ENCODE results near the gene KRTAP4-8. TPM values are rescaled to one million over a fixed set of nuclear protein-coding genes. Genes with fewer than 3 reads are reported as not detected.
"Not testable (repeated sequence)": the region's sequence is repeated elsewhere in the genome, so short reads cannot be mapped to it uniquely, and the experiment has no call there.

Gene KRTAP4-8
- total RNA-seq (not detected), polyA plus RNA-seq (not detected)

DNA sequence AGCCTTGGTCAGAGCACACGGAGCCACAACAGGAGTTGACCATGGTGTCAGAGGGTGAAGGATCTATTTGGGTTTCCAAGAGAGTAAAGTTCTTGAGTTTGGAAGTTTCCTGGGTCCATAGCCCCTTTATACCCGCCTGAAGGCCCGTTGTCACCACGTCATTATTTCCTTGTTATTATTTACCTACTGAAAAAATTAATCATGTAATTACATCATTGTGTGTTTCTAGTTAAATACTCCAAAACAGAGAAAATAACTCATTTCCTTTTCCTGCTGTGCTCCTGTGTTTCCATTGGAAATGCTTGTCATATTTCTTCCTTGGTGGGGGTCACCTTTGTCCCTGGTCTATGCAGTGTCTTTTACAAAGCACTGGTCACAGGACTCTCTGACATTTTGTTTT lies at the start of gene KRTAP4-8:
Gene KRTAP4-8 (minus strand): TSS at position 101 of the 400 bp plus-strand sequence. CDS start 58 bp downstream, at position 43.
- H3K4me1 ChIP-seq (ENCODE audit: insufficient read depth), result no peaks in the 10 kb centered on the region
- no peak for DNase-seq (ENCODE audit: extremely low spot score)
- WGBS, result 77% methylated on average over 4 of the region's 4 CpGs

DNA sequence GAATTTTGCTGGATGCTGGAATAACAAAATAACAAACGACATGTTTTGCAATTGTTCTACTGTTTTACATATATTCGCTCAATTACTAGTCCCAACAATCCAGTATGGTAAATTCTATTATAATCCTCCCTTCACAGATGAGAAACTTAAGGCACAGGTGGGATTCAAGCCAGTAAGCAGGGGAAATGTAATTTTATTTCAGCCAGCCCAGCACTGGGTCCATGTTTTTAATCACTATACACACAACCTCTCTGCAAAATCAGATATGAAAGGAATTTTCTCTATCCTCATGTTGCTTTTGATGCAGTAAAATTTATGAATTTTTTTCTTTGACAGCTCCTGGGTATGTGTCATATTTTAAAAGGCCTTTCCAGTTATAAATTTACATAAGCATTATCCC lies 47.3 kb upstream of the KRTAP4-8 start:
- H3K4me3 ChIP-seq (ENCODE audit: low read depth, low read length), result no peak overlapping the region
- H3K4me1 ChIP-seq (ENCODE audit: insufficient read depth), result no peaks in the 10 kb centered on the region

More for the DNA sequence above, at the start of gene KRTAP4-8:
- Histone ChIP-seq H3K4me3 (ENCODE audit: low read depth, low read length) (no peak within 1 kb of the TSS), H3K36me3 (ENCODE audit: insufficient read depth) (no peaks in the 10 kb centered on the region), H3K27ac (ENCODE audit: low read depth) (no peak within 1 kb of the TSS)

DNA sequence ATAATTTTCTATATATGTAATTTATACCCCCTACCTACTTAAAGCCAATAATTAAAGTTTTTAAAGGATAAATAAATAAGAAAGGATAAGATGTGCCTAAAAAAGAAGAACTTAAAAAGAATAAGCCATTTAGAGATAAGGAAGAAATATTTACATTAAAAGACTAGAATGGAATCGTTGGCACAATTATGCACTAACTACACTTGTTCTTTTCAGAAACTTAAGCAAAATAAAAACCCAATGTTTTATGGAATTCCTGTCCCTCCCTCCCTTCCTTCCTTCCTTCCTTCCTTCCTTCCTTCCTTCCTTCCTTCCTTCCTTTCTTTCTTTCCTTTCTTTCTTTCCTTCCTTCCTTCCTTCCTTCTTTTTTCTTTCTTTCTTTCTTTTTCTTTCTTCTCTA lies 46.9 kb upstream of the KRTAP4-8 start:
- Histone ChIP-seq H3K4me1 (ENCODE audit: insufficient read depth) (no peaks in the 10 kb centered on the region), H3K36me3 (ENCODE audit: insufficient read depth) (no peaks in the 10 kb centered on the region), H3K27ac (ENCODE audit: low read depth) (no peak overlapping the region), H3K4me3 (ENCODE audit: low read depth, low read length) (no peak overlapping the region)
- WGBS, result 31% methylated on average over 1 of the region's 1 CpG
- DNase-seq (ENCODE audit: extremely low spot score), result no peak

More for the DNA sequence above, 47.3 kb upstream of the KRTAP4-8 start:
- 84% methylated on average over 2 of the region's 2 CpGs for WGBS
- no peak for DNase-seq (ENCODE audit: extremely low spot score)
- Histone ChIP-seq H3K27ac (ENCODE audit: low read depth) (no peak overlapping the region), H3K36me3 (ENCODE audit: insufficient read depth) (no peaks in the 10 kb centered on the region)

- H3K4me1 ChIP-seq (ENCODE audit: insufficient read depth), result no peaks in the 10 kb centered on the region
- no peak for DNase-seq (ENCODE audit: extremely low spot score)
- no peaks in the 10 kb centered on the region for H3K36me3 ChIP-seq (ENCODE audit: insufficient read depth)
- no peak overlapping the region for H3K27ac ChIP-seq (ENCODE audit: low read depth)
- no peak overlapping the region for H3K4me3 ChIP-seq (ENCODE audit: low read depth, low read length)
Observed at GRCh38 chr17:41141361-41141760, 43.4 kb upstream of the KRTAP4-8 start.

- no peak for DNase-seq (ENCODE audit: extremely low spot score)
- Histone ChIP-seq H3K4me1 (ENCODE audit: insufficient read depth) (no peaks in the 10 kb centered on the region), H3K36me3 (ENCODE audit: insufficient read depth) (no peaks in the 10 kb centered on the region), H3K4me3 (ENCODE audit: low read depth, low read length) (no peak within 1 kb of the TSS), H3K27ac (ENCODE audit: low read depth) (no peak within 1 kb of the TSS)
- 86% methylated on average over 6 of the region's 6 CpGs for WGBS
Observed at GRCh38 chr17:41140360-41141131, 42.6 kb upstream of the KRTAP4-8 start, which contains the start of gene KRTAP4-6. Gene KRTAP4-6, minus strand, starts transcription at chr17:41140544. Its CDS starts 57 bp downstream, at chr17:41140487.

DNA sequence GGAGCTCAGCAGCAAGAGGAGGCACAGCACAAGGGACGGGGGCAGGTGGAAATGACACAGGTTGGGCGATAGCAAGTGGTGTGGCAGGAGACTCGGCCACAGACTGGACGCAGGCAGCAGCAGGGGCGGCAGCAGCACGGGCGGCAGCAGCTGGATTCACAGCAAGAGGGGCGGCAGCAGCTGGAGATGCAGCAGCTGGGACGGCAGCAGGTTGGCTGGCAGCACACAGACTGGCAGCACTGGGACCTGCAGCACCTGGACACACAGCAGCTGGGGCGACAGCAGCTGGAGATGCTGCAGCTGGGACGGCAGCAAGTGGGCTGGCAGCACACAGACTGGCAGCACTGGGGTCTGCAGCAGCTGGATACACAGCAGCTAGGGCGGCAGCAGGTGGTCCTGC lies 41.9 kb upstream of the KRTAP4-8 start:
- H3K4me1 ChIP-seq (ENCODE audit: insufficient read depth); H3K27ac ChIP-seq (ENCODE audit: low read depth); H3K36me3 ChIP-seq (ENCODE audit: insufficient read depth); H3K4me3 ChIP-seq (ENCODE audit: low read depth, low read length); DNase-seq (ENCODE audit: extremely low spot score): not testable (repeated sequence)
- WGBS, result 92% methylated on average over 12 of the region's 12 CpGs

GRCh38 chr17:41133880-41134735 lies 36.2 kb upstream of the KRTAP4-8 start:
- Histone ChIP-seq H3K4me1 (ENCODE audit: insufficient read depth) (no peaks in the 10 kb centered on the region), H3K27ac (ENCODE audit: low read depth) (no peak overlapping the region), H3K4me3 (ENCODE audit: low read depth, low read length) (no peak overlapping the region), H3K36me3 (ENCODE audit: insufficient read depth) (no peaks in the 10 kb centered on the region)
- 23% methylated on average over 2 of the region's 2 CpGs for WGBS
- no peak for DNase-seq (ENCODE audit: extremely low spot score)

GRCh38 chr17:41131979-41132378 lies 34.0 kb upstream of the KRTAP4-8 start:
- H3K27ac ChIP-seq (ENCODE audit: low read depth), result no peak overlapping the region
- H3K4me3 ChIP-seq (ENCODE audit: low read depth, low read length), result no peak overlapping the region
- no peaks in the 10 kb centered on the region for H3K36me3 ChIP-seq (ENCODE audit: insufficient read depth)
- H3K4me1 ChIP-seq (ENCODE audit: insufficient read depth), result no peaks in the 10 kb centered on the region
- DNase-seq (ENCODE audit: extremely low spot score), result no peak
- WGBS, result 83% methylated on average over 3 of the region's 3 CpGs

GRCh38 chr17:41127371-41127770 lies 29.4 kb upstream of the KRTAP4-8 start:
- Histone ChIP-seq H3K4me1 (ENCODE audit: insufficient read depth) (no peaks in the 10 kb centered on the region), H3K27ac (ENCODE audit: low read depth) (no peak overlapping the region), H3K4me3 (ENCODE audit: low read depth, low read length) (no peak overlapping the region), H3K36me3 (ENCODE audit: insufficient read depth) (no peaks in the 10 kb centered on the region)
- no peak for DNase-seq (ENCODE audit: extremely low spot score)
- WGBS, result 52% methylated on average over 1 of the region's 1 CpG

DNA sequence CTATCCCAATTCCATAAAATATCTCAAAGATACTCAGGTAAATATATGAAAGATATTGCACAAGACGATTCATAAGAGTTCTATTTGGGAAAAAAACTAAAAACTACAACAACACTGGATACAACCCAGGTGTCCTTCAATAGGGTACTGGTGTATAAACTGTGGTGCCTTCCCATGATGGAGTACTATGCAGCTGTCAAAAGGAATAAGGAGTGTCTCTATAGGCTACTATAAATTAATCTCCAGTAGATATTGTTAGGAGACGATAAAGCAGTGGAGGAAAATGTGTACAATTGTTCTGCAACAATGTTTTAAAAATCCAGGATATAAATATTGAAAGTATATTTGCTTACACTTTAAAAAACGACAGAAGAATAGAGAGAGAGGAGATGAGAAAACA lies 28.5 kb upstream of the KRTAP4-8 start:
- DNase-seq (ENCODE audit: extremely low spot score), result no peak
- Histone ChIP-seq H3K27ac (ENCODE audit: low read depth) (no peak overlapping the region), H3K36me3 (ENCODE audit: insufficient read depth) (no peaks in the 10 kb centered on the region), H3K4me3 (ENCODE audit: low read depth, low read length) (no peak overlapping the region), H3K4me1 (ENCODE audit: insufficient read depth) (no peaks in the 10 kb centered on the region)
- WGBS, result 86% methylated on average over 3 of the region's 3 CpGs

DNA sequence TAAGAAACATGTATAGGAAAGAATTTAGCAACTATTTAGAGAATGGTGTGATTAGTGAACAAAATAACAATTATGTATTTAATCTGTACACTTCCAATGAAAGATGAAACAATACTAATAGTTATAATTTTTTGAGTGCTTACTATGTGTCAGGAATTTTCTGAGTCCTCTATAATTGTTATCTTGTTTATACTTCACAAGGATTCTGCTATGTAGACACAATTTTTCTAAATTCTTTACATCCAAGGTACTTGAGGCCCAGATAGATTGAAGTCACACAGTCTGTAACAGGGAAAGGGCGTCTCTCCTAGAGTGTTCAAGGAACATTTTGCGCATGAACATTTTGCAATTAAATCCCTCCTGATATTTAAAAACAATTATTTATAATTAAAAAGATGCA lies 27.1 kb upstream of the KRTAP4-8 start:
- 94% methylated on average over 2 of the region's 2 CpGs for WGBS
- no peak for DNase-seq (ENCODE audit: extremely low spot score)
- H3K36me3 ChIP-seq (ENCODE audit: insufficient read depth), result no peaks in the 10 kb centered on the region
- no peaks in the 10 kb centered on the region for H3K4me1 ChIP-seq (ENCODE audit: insufficient read depth)
- H3K4me3 ChIP-seq (ENCODE audit: low read depth, low read length), result no peak overlapping the region
- no peak overlapping the region for H3K27ac ChIP-seq (ENCODE audit: low read depth)

GRCh38 chr17:41123991-41124371 lies 26.0 kb upstream of the KRTAP4-8 start, which contains the start of gene KRTAP4-12:
Gene KRTAP4-12, minus strand, starts transcription at chr17:41124182. Its CDS starts 60 bp downstream, at chr17:41124122.
- not testable (repeated sequence) for DNase-seq (ENCODE audit: extremely low spot score); H3K36me3 ChIP-seq (ENCODE audit: insufficient read depth); H3K27ac ChIP-seq (ENCODE audit: low read depth); H3K4me3 ChIP-seq (ENCODE audit: low read depth, low read length); H3K4me1 ChIP-seq (ENCODE audit: insufficient read depth)
- WGBS, result 67% methylated on average over 3 of the region's 3 CpGs

GRCh38 chr17:41123292-41123990 lies 25.5 kb upstream of the KRTAP4-8 start:
- not testable (repeated sequence) for DNase-seq (ENCODE audit: extremely low spot score); H3K4me1 ChIP-seq (ENCODE audit: insufficient read depth); H3K36me3 ChIP-seq (ENCODE audit: insufficient read depth); H3K4me3 ChIP-seq (ENCODE audit: low read depth, low read length); H3K27ac ChIP-seq (ENCODE audit: low read depth)
- 73% methylated on average over 12 of the region's 12 CpGs for WGBS

Data from urinary bladder (tissue), 4 donors.